Erythroblast (primary cell): Measurements from ENCODE around the gene KIF13A.

Experiments used
- GATA1 ChIP-seq: IDR thresholded peaks from 2 replicates; pipeline ENCODE4 v1.6.1; 2011; ENCODE audit warnings: low read depth, mild to moderate bottlenecking, control low read depth, low read length, moderate library complexity
- POLR2A ChIP-seq: IDR thresholded peaks from 2 replicates; pipeline ENCODE4 v1.6.1; 2011; ENCODE audit warnings: mild to moderate bottlenecking, low read length

DNA sequence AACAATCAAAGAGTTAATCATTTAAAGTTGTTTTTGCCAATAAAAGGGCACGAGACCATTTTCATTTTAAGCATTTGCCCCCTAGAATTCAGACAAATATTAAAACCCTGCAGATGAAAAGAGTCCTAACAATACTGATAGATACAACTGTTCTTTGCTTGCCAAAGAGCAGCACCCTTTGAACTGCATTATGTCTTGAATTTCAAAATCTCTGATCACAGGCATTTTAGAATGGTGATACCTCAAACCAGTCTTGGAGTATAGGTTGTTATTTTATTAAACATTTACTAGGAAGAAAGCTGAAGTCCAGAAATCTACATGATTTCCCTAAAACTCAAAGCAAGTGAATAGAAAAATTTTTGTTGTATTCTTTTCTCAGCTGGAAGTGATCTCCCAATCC lies 108.7 kb downstream of the KIF13A start:
- TF ChIP-seq POLR2A: no peak
- no peak for TF ChIP-seq GATA1
